MM.1S (cell line): ENCODE data around the gene NRN1L.

ENCODE experiments used
- DNase-seq: peaks from one replicate; pipeline ENCODE4 v3.0.0-alpha.2; 2015
- H2AFZ ChIP-seq: fragments of 300-600 bp; sonication (generic); 2 replicates; pipeline ENCODE4 v1.6.0; 2016; ENCODE audit warnings: antibody characterized with exemption, low read length
- H3F3A ChIP-seq: fragments of 300-600 bp; sonication (generic); 2 replicates; pipeline ENCODE4 v1.6.1; 2016; ENCODE audit warnings: mild to moderate bottlenecking, antibody characterized with exemption, low read length, moderate library complexity, mixed read lengths; ENCODE audit not compliant: insufficient read depth
- H3K27ac ChIP-seq: fragments of 300-600 bp; sonication (generic); 2 replicates; pipeline ENCODE4 v1.5.1; 2016; ENCODE audit warnings: mild to moderate bottlenecking, low read length
- H3K27me3 ChIP-seq: fragments of 300-600 bp; sonication (generic); replicated peaks from 2 replicates; pipeline ENCODE4 v1.6.0; 2016; ENCODE audit warnings: low read length; ENCODE audit not compliant: insufficient read depth
- H3K36me3 ChIP-seq: fragments of 300-600 bp; sonication (generic); replicated peaks from 2 replicates; pipeline ENCODE4 v1.6.1; 2016; ENCODE audit warnings: mild to moderate bottlenecking, low read length, mixed read lengths; ENCODE audit not compliant: insufficient read depth
- H3K4me1 ChIP-seq: fragments of 300-600 bp; sonication (generic); 2 replicates; pipeline ENCODE4 v1.6.1; 2016; ENCODE audit warnings: low read length, mixed read lengths
- H3K4me2 ChIP-seq: fragments of 300-600 bp; sonication (generic); 2 replicates; pipeline ENCODE4 v1.6.0; 2016; ENCODE audit warnings: low read depth, low read length
- H3K4me3 ChIP-seq: fragments of 300-600 bp; sonication (generic); 2 replicates; pipeline ENCODE4 v1.5.1; 2016; ENCODE audit warnings: low read length, mixed read lengths
- H3K79me2 ChIP-seq: fragments of 300-600 bp; sonication (generic); 2 replicates; pipeline ENCODE4 v1.6.1; 2016; ENCODE audit warnings: mixed run types, low read length, mixed read lengths
- H3K9ac ChIP-seq: fragments of 300-600 bp; sonication (generic); 2 replicates; pipeline ENCODE4 v1.6.1; 2016; ENCODE audit warnings: low read length, mixed read lengths
- H3K9me2 ChIP-seq: fragments of 300-600 bp; sonication (generic); replicated peaks from 2 replicates; pipeline ENCODE4 v1.6.1; 2016; ENCODE audit warnings: mild to moderate bottlenecking, low read length, mixed read lengths; ENCODE audit not compliant: insufficient read depth
- H3K9me3 ChIP-seq: fragments of 300-600 bp; sonication (generic); replicated peaks from 2 replicates; pipeline ENCODE4 v1.6.1; 2016; ENCODE audit warnings: mild to moderate bottlenecking, low read length, mixed read lengths; ENCODE audit not compliant: insufficient read depth
- H4K20me1 ChIP-seq: fragments of 300-600 bp; sonication (generic); 2 replicates; pipeline ENCODE4 v1.6.1; 2016; ENCODE audit warnings: mild to moderate bottlenecking, low read length, moderate library complexity, mixed read lengths; ENCODE audit not compliant: insufficient read depth
- EZH2 ChIP-seq: fragments of 300-600 bp; sonication (generic); optimal IDR thresholded peaks from 2 replicates; pipeline ENCODE3; 2017; ENCODE audit warnings: low read depth, mild to moderate bottlenecking, antibody characterized with exemption, low read length, mixed read lengths
- EZH2phosphoT487 ChIP-seq: fragments of 300-600 bp; sonication (generic); IDR thresholded peaks from 2 replicates; pipeline ENCODE4 v1.6.1; 2018; ENCODE audit warnings: antibody characterized with exemption, low read length
- TF ChIP-seq, protein P1 (sequence below): fragments of 300-600 bp; sonication (generic); IDR thresholded peaks from 2 replicates; pipeline ENCODE4 v1.5.1; 2016; ENCODE audit warnings: antibody characterized with exemption, low read length, mixed read lengths

Gene NRN1L

DNA sequence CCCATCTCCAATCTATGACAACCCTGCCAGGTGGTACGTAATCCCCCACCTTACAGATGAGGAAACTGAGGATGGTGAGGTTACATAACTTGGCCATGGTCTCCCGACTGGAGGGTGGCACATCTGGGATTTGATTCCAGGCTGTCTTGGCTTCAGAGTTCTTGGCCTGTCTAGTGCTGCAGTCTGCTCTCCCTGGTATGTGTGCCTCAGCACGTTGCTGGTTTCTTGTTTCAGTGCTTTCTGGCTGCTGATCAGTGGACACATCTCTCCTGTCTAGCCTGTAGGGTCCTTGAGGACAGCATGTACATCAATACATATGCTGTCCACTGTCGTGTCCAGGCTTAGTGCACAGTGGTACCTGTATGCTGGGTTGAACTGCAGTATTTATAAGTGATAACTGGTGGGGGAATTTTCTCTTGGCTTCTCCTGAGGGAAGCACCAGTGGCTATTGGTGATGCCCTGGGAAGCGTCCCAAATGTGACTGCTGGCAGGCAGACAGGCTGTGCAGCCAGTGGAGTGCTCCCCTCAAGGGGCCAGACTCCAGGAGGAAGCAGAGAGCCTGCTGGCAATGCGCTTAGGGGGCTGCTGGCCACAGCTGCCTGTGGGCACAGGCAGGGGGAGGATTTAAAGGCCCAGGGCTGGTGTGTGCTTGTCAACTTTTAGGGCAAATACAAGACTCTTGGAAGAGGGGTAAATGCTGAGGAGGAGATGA is 32.6 kb downstream of the NRN1L start:
- DNase-seq, result no peak
- no peaks in the 10 kb centered on the region for H3K27me3 ChIP-seq
- H4K20me1 ChIP-seq, result no peaks in the 10 kb centered on the region
- no peak overlapping the region for H3K4me2 ChIP-seq
- peaks cover 9% of the 10 kb centered on the region for H3K79me2 ChIP-seq
- H3K9me3 ChIP-seq, result no peaks in the 10 kb centered on the region
- no peaks in the 10 kb centered on the region for H3K4me1 ChIP-seq
- no peak overlapping the region for H2AFZ ChIP-seq
- H3K4me3 ChIP-seq, result no peak overlapping the region
- no peaks in the 10 kb centered on the region for H3F3A ChIP-seq
- H3K9ac ChIP-seq, result no peak overlapping the region
- H3K9me2 ChIP-seq, result no peaks in the 10 kb centered on the region
- no peak for TF ChIP-seq EZH2phosphoT487
- TF ChIP-seq, protein P1, sequence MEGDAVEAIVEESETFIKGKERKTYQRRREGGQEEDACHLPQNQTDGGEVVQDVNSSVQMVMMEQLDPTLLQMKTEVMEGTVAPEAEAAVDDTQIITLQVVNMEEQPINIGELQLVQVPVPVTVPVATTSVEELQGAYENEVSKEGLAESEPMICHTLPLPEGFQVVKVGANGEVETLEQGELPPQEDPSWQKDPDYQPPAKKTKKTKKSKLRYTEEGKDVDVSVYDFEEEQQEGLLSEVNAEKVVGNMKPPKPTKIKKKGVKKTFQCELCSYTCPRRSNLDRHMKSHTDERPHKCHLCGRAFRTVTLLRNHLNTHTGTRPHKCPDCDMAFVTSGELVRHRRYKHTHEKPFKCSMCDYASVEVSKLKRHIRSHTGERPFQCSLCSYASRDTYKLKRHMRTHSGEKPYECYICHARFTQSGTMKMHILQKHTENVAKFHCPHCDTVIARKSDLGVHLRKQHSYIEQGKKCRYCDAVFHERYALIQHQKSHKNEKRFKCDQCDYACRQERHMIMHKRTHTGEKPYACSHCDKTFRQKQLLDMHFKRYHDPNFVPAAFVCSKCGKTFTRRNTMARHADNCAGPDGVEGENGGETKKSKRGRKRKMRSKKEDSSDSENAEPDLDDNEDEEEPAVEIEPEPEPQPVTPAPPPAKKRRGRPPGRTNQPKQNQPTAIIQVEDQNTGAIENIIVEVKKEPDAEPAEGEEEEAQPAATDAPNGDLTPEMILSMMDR, result no peak
- TF ChIP-seq EZH2, result no peak
- no peaks in the 10 kb centered on the region for H3K36me3 ChIP-seq
- no peak overlapping the region for H3K27ac ChIP-seq

DNA sequence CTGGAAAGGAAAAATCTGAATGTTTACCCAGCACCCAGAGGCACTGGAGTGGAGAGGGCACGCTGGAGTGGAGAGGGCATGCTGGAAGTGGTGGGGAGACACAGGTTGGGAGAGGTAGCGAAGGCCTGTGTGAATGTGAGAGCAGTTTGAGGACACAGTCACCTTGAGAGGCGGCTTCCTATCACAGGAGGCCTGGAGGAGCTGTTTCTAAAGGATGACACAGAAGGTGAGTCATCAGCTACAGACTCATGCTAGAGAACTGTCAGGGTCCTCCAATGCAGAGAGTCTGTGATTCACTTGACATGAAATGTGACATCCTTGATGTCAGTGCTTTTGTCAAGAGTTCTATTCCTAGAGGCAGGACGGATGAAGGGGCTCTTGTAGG is 33.2 kb downstream of the NRN1L start:
- Histone ChIP-seq H3K27me3 (no peaks in the 10 kb centered on the region), H3K4me3 (no peak overlapping the region), H4K20me1 (no peaks in the 10 kb centered on the region), H3K9ac (no peak overlapping the region), H3K9me2 (no peaks in the 10 kb centered on the region), H3K27ac (no peak overlapping the region), H3F3A (no peaks in the 10 kb centered on the region), H3K9me3 (no peaks in the 10 kb centered on the region), H3K4me1 (no peaks in the 10 kb centered on the region), H3K4me2 (no peak overlapping the region), H3K79me2 (peaks cover 9% of the 10 kb centered on the region), H3K36me3 (no peaks in the 10 kb centered on the region), H2AFZ (no peak overlapping the region)
- TF ChIP-seq, protein P1, result no peak
- TF ChIP-seq EZH2phosphoT487 (no peak), EZH2 (no peak)
- no peak for DNase-seq

DNA sequence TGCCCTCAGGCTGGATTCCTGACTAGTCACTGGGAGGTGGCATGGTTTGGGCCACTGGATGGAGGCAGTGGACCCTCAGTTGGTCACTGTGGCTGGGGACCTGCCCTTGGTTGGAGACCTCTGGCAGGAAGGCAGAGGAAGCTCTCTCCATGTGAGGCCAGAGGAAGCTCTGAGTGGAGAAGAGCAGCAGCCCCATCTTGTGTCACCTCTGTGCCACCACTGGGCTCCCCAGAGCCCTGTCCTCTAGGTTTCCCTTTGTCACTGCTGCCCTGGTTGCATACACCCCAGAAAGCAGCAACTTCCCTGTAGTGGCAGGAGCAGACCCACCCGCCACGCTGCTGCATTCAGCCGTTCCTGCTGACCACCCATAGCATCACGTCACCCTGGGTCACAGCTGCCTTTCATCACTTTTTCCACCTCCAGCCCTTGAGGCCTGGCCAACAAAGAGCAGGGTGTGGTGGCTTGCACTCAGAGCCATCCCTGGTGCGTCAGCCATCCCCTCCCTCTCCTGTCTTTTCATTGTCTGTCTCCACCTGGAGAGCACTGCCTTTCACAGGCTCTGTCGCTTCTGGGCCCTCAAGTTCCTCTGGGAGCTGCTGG is 35.0 kb downstream of the NRN1L start:
- Histone ChIP-seq H3K27me3 (no peaks in the 10 kb centered on the region), H4K20me1 (no peaks in the 10 kb centered on the region), H3K4me2 (no peak overlapping the region), H2AFZ (no peak overlapping the region), H3F3A (no peaks in the 10 kb centered on the region), H3K9me2 (no peaks in the 10 kb centered on the region), H3K79me2 (peaks cover 9% of the 10 kb centered on the region), H3K27ac (no peak overlapping the region), H3K36me3 (no peaks in the 10 kb centered on the region), H3K9ac (no peak overlapping the region), H3K9me3 (no peaks in the 10 kb centered on the region), H3K4me1 (no peaks in the 10 kb centered on the region), H3K4me3 (no peak overlapping the region)
- DNase-seq, result no peak
- no peak for TF ChIP-seq EZH2phosphoT487
- no peak for TF ChIP-seq EZH2
- TF ChIP-seq, protein P1, result no peak
